Ishikawa (cell line): ENCODE data around the gene PPP4C.
A peak's percentile ranks its signal among the peaks of the same experiment; 100 is the strongest.

Experiments
- CEBPB ChIP-seq: IDR thresholded peaks from 2 replicates; pipeline ENCODE4 v1.6.1; 2012
- CREB1 ChIP-seq: IDR thresholded peaks from 2 replicates; pipeline ENCODE4 v1.6.1; 2012; ENCODE audit warnings: low read depth
- EGR1 ChIP-seq: IDR thresholded peaks from 2 replicates; pipeline ENCODE4 v1.6.1; 2012
- EP300 ChIP-seq: IDR thresholded peaks from 2 replicates; pipeline ENCODE4 v1.6.1; 2012; ENCODE audit warnings: borderline replicate concordance
- FOXM1 ChIP-seq: IDR thresholded peaks from 2 replicates; pipeline ENCODE4 v1.6.1; 2012; ENCODE audit warnings: low read depth, borderline replicate concordance
- NFIC ChIP-seq: IDR thresholded peaks from 2 replicates; pipeline ENCODE4 v1.6.1; 2012
- RAD21 ChIP-seq: IDR thresholded peaks from 2 replicates; pipeline ENCODE4 v1.6.1; 2012; ENCODE audit warnings: low read depth
- REST ChIP-seq: IDR thresholded peaks from 2 replicates; pipeline ENCODE4 v1.6.1; 2012; ENCODE audit warnings: low read depth, mild to moderate bottlenecking
- TAF1 ChIP-seq: IDR thresholded peaks from 2 replicates; pipeline ENCODE4 v1.6.1; 2012; ENCODE audit warnings: low read depth, mild to moderate bottlenecking
- USF1 ChIP-seq: IDR thresholded peaks from 2 replicates; pipeline ENCODE4 v1.6.1; 2012
- YY1 ChIP-seq: IDR thresholded peaks from 2 replicates; pipeline ENCODE4 v1.6.1; 2012; ENCODE audit warnings: low read depth
- ZBTB7A ChIP-seq: IDR thresholded peaks from 2 replicates; pipeline ENCODE4 v1.6.1; 2012; ENCODE audit warnings: low read depth
- TF ChIP-seq, protein P1 (sequence below): IDR thresholded peaks from 2 replicates; pipeline ENCODE4 v1.6.1; 2012

GRCh38 chr16:30092373-30093010 lies 16.7 kb downstream of the PPP4C start:
- TF ChIP-seq CEBPB (no peak), TAF1 (no peak), USF1 (peak; percentile 66), EGR1 (peak; percentile 57), YY1 (no peak), EP300 (no peak; the same call in 1 of the 2 replicates), REST (no peak), CREB1 (no peak), NFIC (no peak), ZBTB7A (peak; percentile 97), FOXM1 (no peak), RAD21 (peak; percentile 42; the same call in 1 of the 2 replicates)
- TF ChIP-seq, protein P1, sequence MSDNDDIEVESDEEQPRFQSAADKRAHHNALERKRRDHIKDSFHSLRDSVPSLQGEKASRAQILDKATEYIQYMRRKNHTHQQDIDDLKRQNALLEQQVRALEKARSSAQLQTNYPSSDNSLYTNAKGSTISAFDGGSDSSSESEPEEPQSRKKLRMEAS: peak; percentile 78; the same call in 1 of the 2 replicates
